Duodenal mucosa (tissue), 2 donors: ENCODE data around the gene RAB4A.
"Not testable (repeated sequence)": the region's sequence is repeated elsewhere in the genome, so short reads cannot be mapped to it uniquely, and the experiment has no call there.

Source experiments
- H3K27ac ChIP-seq: one replicate; pipeline ENCODE4 v1.7.0; 2013; ENCODE audit warnings: low read depth, low read length
- H3K27me3 ChIP-seq, 2 donors: one replicate each; pipeline ENCODE4 v1.7.0; 2013; ENCODE audit warnings: low read length in 2 of 2, control low read depth in 1 of 2; ENCODE audit not compliant: insufficient read depth in 2 of 2, control insufficient read depth in 1 of 2
- H3K36me3 ChIP-seq, 2 donors: one replicate each; pipeline ENCODE4 v1.7.0; 2013; ENCODE audit warnings: low read length in 2 of 2, control low read depth in 1 of 2; ENCODE audit not compliant: insufficient read depth in 2 of 2, control insufficient read depth in 1 of 2
- H3K4me1 ChIP-seq, 2 donors: one replicate each; pipeline ENCODE4 v1.7.0; 2013; ENCODE audit warnings: low read length in 2 of 2, control low read depth in 1 of 2; ENCODE audit not compliant: insufficient read depth in 2 of 2, control insufficient read depth in 1 of 2
- H3K4me3 ChIP-seq, 2 donors: one replicate each; pipeline ENCODE4 v1.7.0; 2013; ENCODE audit warnings: low read length in 2 of 2, low read depth in 1 of 2
- H3K9ac ChIP-seq, 2 donors: one replicate each; pipeline ENCODE4 v1.7.0; 2013; ENCODE audit warnings: low read length in 2 of 2, low read depth in 1 of 2
- H3K9me3 ChIP-seq, 2 donors: one replicate each; pipeline ENCODE4 v1.7.0; 2013; ENCODE audit warnings: low read length in 2 of 2, control low read depth in 1 of 2; ENCODE audit not compliant: control insufficient read depth in 1 of 2

RAB4A gene

GRCh38 chr1:229281339-229281926 lies 10.5 kb downstream of the RAB4A start:
- H3K36me3 ChIP-seq: peaks cover 0 to under 1% of the 10 kb centered on the region in 2 donors
- H3K9ac ChIP-seq: no peak overlapping the region
- H3K4me1 ChIP-seq: peaks cover 0 to 22% of the 10 kb centered on the region in 2 donors
- H3K27ac ChIP-seq: no peak overlapping the region
- no peaks in the 10 kb centered on the region for H3K9me3 ChIP-seq
- no peaks in the 10 kb centered on the region for H3K27me3 ChIP-seq
- H3K4me3 ChIP-seq: no peak overlapping the region

GRCh38 chr1:229282295-229282823 lies 11.4 kb downstream of the RAB4A start:
- H3K9ac ChIP-seq: no peak overlapping the region
- H3K9me3 ChIP-seq: no peaks in the 10 kb centered on the region
- no peak overlapping the region for H3K27ac ChIP-seq
- H3K4me1 ChIP-seq: peaks cover 0 to 18% of the 10 kb centered on the region in 2 donors
- H3K36me3 ChIP-seq: peaks cover 0 to 4% of the 10 kb centered on the region in 2 donors
- H3K27me3 ChIP-seq: no peaks in the 10 kb centered on the region
- H3K4me3 ChIP-seq: no peak overlapping the region

- Histone ChIP-seq H3K9ac (no peak overlapping the region), H3K4me1 (peaks cover 0 to 16% of the 10 kb centered on the region in 2 donors), H3K4me3 (no peak overlapping the region), H3K27me3 (no peaks in the 10 kb centered on the region), H3K9me3 (no peaks in the 10 kb centered on the region), H3K36me3 (peaks cover 0 to 4% of the 10 kb centered on the region in 2 donors), H3K27ac (no peak overlapping the region)
Observed at GRCh38 chr1:229283183-229283611, 12.3 kb downstream of the RAB4A start.

- H3K4me3 ChIP-seq: no peak overlapping the region
- peaks cover 0 to 13% of the 10 kb centered on the region in 2 donors for H3K36me3 ChIP-seq
- H3K27ac ChIP-seq: no peak overlapping the region
- no peaks in the 10 kb centered on the region for H3K27me3 ChIP-seq
- no peaks in the 10 kb centered on the region for H3K9me3 ChIP-seq
- no peak overlapping the region for H3K9ac ChIP-seq
- H3K4me1 ChIP-seq: peaks cover 0 to 10% of the 10 kb centered on the region in 2 donors
Observed at GRCh38 chr1:229284887-229285286, 14.0 kb downstream of the RAB4A start.

DNA sequence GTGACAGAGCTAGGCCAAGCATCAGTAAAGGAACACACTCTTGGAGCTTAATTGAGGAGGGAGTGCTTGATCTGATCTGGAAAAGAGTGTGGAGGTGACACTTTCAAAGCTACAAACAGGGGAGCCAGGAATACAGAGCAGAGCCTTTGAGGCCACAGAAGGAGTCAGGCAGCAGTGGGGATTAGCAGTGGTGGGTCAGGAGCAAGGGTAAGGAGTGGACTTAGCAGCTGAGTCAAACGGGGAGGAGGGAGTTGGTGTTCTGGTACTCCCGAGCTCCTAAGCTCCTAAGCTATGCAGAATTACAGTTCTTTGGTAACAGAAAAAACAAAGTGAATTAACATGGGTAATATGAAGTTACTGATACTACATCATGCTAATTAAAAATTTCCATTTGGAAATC lies 14.5 kb downstream of the RAB4A start:
- H3K9me3 ChIP-seq: no peaks in the 10 kb centered on the region
- H3K27ac ChIP-seq: no peak overlapping the region
- H3K9ac ChIP-seq: no peak overlapping the region
- no peaks in the 10 kb centered on the region for H3K27me3 ChIP-seq
- peaks cover 0 to 10% of the 10 kb centered on the region in 2 donors for H3K4me1 ChIP-seq
- peaks cover 0 to 18% of the 10 kb centered on the region in 2 donors for H3K36me3 ChIP-seq
- H3K4me3 ChIP-seq: no peak overlapping the region

- Histone ChIP-seq H3K9ac (no peak overlapping the region), H3K9me3 (no peaks in the 10 kb centered on the region), H3K4me3 (no peak overlapping the region), H3K36me3 (peaks cover 5 to 26% of the 10 kb centered on the region in 2 donors), H3K4me1 (peaks cover 0 to 7% of the 10 kb centered on the region in 2 donors), H3K27ac (no peak overlapping the region), H3K27me3 (no peaks in the 10 kb centered on the region)
Observed at GRCh38 chr1:229286099-229286766, 15.3 kb downstream of the RAB4A start.

GRCh38 chr1:229287267-229287666 lies 16.4 kb downstream of the RAB4A start:
- no peaks in the 10 kb centered on the region for H3K9me3 ChIP-seq

GRCh38 chr1:229288516-229288915 lies 17.6 kb downstream of the RAB4A start:
- Histone ChIP-seq H3K4me3 (no peak overlapping the region), H3K36me3 (peaks cover 12 to 38% of the 10 kb centered on the region in 2 donors), H3K27ac (no peak overlapping the region), H3K27me3 (no peaks in the 10 kb centered on the region), H3K4me1 (peaks cover 0 to 7% of the 10 kb centered on the region in 2 donors), H3K9me3 (no peaks in the 10 kb centered on the region), H3K9ac (no peak overlapping the region)

More at GRCh38 chr1:229287267-229287666, 16.4 kb downstream of the RAB4A start:
- peaks cover 0 to 7% of the 10 kb centered on the region in 2 donors for H3K4me1 ChIP-seq
- H3K9ac ChIP-seq: no peak overlapping the region
- H3K27me3 ChIP-seq: no peaks in the 10 kb centered on the region
- H3K36me3 ChIP-seq: peaks cover 5 to 32% of the 10 kb centered on the region in 2 donors
- H3K4me3 ChIP-seq: no peak overlapping the region
- H3K27ac ChIP-seq: no peak overlapping the region

DNA sequence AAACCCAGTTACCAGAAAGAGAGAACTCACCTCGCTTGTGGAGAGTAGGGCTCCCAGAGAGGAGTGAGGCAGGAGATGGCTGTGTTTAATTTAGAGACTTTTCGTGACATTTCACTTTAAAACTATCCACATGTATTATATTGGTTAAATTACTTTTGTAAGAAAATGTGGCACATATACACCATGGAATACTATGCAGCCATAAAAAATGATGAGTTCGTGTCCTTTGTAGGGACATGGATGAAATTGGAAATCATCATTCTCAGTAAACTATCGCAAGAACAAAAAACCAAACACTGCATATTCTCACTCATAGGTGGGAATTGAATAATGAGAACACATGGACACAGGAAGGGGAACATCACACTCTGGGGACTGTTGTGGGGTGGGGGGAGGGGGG lies 20.8 kb downstream of the RAB4A start:
- H3K9ac ChIP-seq, H3K27ac ChIP-seq, H3K9me3 ChIP-seq, H3K4me3 ChIP-seq, H3K4me1 ChIP-seq, H3K27me3 ChIP-seq: not testable (repeated sequence)
- H3K36me3 ChIP-seq: peaks cover 21 to 52% of the 10 kb centered on the region in 2 donors

- peaks cover 23 to 67% of the 10 kb centered on the region in 2 donors for H3K36me3 ChIP-seq
- H3K4me1 ChIP-seq: no peaks in the 10 kb centered on the region
- no peak overlapping the region for H3K27ac ChIP-seq
- no peaks in the 10 kb centered on the region for H3K9me3 ChIP-seq
- no peaks in the 10 kb centered on the region for H3K27me3 ChIP-seq
- no peak overlapping the region for H3K9ac ChIP-seq
- H3K4me3 ChIP-seq: no peak overlapping the region
Observed at GRCh38 chr1:229293528-229294204, 22.8 kb downstream of the RAB4A start.
